Stimulated activated CD8-positive, alpha-beta memory T cell treated with anti-CD3 and anti-CD28 coated beads, Interleukin-15, amount 100 ng/mL, for 1 hour (primary cell): ENCODE data around the gene MTHFSD.

Source experiments
- DNase-seq: peaks from one replicate; pipeline ENCODE4 v3.0.0-alpha.2; 2020; ENCODE audit warnings: low read depth

Gene MTHFSD

DNA sequence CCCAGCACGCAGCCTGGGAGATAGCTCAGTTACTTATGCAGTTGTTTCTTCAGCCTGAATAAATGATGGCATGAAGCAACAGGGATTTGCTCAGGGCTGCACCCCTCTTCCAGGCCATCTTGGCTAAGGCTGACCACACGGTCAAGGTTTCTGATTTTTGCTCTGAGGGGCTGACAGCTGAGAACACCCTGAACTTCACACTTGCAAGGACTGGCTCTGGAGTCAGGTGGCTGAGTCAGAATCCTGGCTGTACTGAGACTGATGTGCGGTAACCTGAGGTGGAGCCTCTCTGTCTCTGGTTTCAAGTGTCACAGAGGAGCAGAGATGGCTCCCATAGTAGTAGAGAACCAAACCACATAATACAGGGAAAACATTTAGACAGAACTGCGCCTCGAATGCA lies 4.8 kb downstream of the MTHFSD start:
- no peak for DNase-seq

DNA sequence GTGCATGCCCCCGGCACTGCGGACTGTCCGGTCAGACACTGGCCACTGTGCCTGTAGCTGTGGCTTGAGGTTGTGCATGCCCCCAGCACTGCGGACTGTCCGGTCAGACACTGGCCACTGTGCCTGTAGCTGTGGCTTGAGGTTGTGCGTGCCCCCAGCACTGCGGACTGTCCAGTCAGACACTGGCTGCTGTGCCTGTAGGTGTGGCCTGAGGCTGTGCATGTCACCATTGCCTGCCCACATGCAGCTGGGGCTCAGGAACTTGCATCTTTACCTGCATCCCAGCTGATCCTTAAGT lies 5.2 kb downstream of the MTHFSD start:
- no peak for DNase-seq

- no peak for DNase-seq
Observed at GRCh38 chr16:86549076-86549892, 5.8 kb downstream of the MTHFSD start.

DNA sequence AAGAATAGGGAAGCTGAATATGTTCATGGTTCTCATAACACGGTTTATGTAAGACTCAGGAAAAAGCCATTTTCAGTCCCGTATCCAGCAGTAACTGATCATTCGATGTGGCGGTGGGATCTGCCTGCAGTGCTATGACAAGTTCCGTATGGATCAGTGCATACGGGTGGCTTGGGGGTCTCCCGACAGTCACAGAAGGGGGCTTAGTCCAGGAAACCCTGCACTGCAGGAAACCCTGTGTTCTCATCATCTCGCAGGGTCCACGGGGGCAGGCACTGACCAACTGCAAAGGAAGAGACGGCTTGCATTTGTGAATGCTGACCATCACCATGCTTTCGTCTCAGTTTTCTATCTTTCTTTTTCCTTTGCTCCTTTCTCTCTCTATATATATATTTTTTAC lies 7.7 kb downstream of the MTHFSD start:
- DNase-seq = no peak

DNA sequence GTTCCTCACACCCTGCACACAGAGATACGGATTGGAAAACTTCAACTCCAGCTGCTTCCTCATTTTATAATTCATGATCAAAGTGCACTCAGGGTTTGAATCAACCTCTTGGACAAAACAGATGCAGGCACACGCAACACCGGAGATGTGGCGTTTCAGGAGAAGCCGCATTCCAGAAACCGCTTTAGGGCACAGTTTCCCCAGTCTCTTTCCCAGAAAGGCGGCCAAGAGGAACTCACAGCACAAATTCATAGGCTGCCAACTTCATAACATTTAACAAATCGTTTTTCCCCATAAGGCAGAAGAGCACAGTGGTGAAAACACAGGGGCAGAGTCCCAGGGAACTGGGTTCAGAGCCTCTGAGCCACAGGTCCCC lies 8.4 kb downstream of the MTHFSD start:
- no peak for DNase-seq

GRCh38 chr16:86545954-86546637 lies 8.9 kb downstream of the MTHFSD start:
- DNase-seq = no peak

DNA sequence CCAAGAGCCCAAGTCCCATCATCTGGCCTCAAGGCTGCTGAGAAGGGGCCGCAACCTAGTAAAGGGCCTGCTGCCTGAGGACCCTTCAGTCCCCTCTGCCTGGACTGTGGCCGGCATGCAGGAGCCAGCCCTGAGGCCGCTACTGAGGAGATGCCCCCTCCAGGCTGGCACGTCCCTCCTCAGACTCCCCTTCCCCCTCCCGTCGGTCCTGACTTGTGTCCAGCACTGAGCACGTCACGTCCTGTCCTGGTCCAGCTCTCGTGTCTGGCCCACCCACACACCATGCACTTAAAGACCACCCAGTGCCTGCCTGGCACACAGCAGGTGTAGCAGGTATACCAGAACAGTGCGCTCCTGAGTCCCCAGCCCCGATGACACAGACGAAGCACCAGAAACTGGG lies 9.6 kb downstream of the MTHFSD start:
- DNase-seq = no peak

DNA sequence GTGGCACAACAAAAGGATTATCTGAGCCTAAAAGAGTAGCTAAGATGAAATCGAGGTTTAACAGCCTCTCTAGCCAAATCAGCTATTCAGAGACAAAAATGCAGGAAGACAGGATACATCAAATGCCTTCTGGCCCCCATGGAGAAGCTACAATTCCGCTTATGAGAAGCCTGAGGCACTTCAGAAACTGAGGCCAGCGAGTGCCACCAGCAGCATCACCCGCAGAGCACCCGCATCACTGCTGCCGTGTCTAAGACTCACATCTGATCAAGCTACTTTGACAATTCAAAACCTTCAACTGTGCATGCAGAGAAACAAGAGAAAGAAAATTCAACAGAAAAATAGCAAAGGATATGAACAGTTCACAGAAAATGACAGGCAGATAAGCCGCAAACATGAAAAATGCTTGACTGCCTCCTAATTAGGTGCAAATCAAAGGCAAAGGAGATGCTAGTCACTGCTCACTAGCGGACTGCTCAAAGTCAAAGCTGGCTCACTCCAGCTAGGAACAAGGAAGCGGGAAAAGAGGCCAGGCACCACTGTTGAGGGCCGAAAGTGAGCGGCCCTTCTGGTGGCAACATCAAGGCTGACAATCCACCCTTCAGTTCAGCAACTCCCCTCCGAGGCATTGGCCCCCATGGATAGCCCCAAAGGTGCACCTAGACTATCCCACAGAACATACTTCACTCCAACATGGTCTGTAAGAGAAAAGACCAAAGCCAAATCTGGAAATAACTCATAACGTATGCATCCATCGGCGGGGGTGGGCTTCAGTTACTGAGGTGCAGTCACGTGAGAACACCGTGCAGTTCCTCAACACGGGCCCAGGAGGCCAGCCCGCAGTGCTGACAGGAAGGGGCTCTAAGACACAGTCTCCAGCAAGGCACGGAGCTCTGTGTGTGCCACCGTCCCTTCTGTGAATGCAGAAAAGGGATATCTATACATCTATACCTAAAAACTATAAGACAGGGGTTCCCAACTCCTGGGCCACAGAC lies 12.0 kb downstream of the MTHFSD start:
- DNase-seq = no peak

GRCh38 chr16:86541560-86541959 lies 13.5 kb downstream of the MTHFSD start:
- DNase-seq = no peak

DNA sequence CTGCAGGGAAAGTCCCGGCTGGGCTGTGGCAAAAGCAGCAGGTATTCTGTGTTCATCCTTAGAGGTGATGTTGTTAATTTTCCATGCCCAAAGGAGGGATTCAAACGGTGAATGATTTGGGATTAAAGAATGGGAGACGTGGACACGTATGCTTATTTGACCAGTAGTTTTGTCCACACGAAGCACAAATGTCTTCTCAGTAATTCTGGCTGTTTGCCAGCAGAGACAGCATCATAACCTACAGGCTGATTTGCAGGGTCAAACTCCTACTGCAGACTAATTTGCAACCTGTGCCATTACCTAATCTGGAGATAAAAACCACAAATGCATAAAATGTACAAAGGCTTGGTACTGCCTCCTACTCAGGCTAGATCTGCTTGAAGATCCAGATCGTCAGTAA lies 14.1 kb downstream of the MTHFSD start:
- DNase-seq = no peak

DNA sequence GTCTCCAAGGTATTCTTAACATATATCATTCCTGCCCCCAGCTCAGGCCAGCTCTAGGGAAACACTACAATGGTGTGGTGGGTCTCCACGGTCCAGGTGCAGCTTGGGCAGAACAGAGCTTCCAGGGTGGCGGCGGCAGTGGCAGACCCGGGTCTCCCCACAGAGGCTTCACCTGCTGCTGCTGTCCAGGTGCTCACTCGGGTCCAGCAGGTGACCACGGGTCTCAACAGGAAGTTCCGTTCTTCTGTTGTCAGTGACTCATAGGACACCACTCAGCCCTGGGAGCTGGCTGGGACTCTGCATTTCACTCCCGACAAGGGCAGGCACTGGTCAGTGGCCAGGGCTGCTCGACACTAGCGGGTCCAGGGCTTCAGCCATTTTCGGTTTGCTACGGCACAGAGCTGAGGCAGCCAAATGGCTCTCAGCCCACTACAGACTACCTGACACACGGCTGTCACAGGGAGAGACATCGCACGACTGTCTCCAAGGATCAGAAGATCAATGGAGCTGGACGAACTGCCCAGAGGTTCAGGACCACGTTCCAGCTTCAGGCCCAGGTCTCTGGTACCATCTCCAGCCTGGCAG lies 16.7 kb downstream of the MTHFSD start:
- DNase-seq = no peak

DNA sequence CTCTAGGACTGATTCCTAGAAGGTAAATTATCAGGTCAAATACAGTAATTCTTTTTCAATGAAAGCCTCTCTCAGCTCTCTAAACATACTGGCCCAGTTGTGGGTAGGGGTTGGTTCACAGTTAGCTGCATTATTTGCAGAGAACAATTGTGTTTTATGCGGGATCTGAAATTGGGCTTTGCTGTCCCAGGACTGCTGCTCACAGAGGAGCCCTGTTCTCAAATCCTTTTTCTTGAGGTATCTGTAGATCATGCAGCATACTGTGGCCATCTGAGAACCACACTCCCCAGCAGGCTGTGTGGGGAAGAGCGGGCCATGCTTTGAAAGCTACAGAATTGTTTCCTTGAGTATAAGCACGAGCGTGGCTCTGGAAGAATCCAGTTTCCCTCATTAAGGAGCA lies 17.5 kb downstream of the MTHFSD start:
- DNase-seq = no peak

GRCh38 chr16:86536621-86537020 lies 18.4 kb downstream of the MTHFSD start:
- DNase-seq = no peak

DNA sequence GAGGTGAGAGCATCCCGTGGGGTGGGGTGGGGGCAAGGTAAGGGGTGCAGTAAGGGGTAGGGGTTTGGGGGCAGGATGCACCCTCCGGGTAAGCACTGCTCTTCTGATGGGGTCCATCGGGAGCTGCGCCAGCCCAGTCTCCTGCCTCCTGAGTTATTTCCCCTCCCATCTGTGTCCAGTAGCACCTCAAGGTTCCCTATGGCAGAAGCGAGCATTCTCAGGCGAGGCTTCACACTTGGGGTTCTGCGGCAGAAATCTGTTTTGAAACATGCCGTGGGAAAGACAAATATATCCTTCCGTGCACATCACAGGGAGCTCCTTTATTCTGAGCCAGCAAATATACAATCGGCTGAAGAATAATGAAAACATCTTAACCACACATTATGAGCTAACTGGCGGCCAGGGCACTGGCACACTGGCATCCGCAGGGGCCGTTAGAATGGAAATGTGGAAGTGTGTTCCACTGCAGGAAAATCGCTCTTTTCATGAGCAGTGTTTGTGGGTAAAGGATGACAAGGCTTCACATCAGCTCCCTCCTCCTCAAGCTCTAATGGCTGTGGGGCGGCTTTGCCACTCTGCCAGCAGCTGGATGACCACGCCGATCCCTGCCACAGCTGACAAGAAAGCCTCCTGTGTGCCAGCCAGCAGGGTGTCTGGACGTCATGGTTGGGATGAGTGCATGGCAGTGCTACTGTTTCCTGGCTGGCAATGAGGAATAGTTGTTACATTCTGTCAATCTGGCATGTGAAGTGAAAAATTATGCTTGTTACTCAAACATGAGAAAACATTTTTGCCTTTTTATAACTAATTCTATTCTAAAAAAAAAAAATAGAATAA lies 20.0 kb downstream of the MTHFSD start:
- no peak for DNase-seq

DNA sequence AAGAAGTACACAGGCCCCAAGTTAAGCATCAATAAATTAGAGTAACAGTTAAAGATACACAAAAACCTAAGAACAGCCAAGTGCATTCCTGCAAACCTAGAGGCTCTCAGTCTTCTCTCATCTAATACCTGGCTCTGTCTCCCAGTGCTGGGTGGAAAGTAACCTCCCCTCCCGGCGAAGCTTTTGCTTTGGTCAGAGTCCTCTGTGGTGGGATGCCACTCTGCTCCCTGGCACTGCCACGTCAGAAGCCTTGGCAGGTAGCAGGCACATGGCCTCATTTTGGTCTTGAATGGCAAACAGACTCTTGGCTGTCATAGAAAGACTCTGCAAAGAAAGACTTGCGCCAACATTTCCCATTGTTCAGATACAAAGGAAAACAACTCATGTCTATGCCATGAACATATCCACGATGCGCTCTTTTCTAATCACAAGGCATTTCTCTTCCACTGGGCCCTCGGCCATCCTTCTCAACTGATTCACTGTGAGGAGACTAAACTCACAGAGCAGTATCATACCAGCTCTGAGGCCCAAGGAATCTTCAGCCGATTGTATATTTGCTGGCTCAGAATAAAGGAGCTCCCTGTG lies 21.2 kb downstream of the MTHFSD start:
- no peak for DNase-seq

GRCh38 chr16:86533076-86533475 lies 22.0 kb downstream of the MTHFSD start:
- DNase-seq = no peak

GRCh38 chr16:86532526-86532815 lies 22.6 kb downstream of the MTHFSD start:
- no peak for DNase-seq

GRCh38 chr16:86531641-86532525 lies 23.2 kb downstream of the MTHFSD start:
- DNase-seq = no peak

- no peak for DNase-seq
Observed at GRCh38 chr16:86531191-86531545, 23.9 kb downstream of the MTHFSD start.
